GM12878 (cell line): ENCODE measurements around the gene PNMA1.

Source experiments
- CEBPB ChIP-seq, 2 experiments: fragments of 150-350 bp in 1 of 2; IDR thresholded peaks; 2 replicates each; pipeline ENCODE4 v1.6.1; 2012 to 2014; ENCODE audit warnings: low read depth in 2 of 2, low read length in 2 of 2, borderline replicate concordance in 1 of 2, inconsistent platforms in 1 of 2
- E2F4 ChIP-seq: IDR thresholded peaks from 2 replicates; pipeline ENCODE4 v1.6.1; 2012; ENCODE audit warnings: low read depth, low read length, improper control_type of control experiment
- EP300 ChIP-seq, 2 experiments: fragments of 150-350 bp in 1 of 2; IDR thresholded peaks; 2 replicates each; pipeline ENCODE4 v1.6.1; 2011 to 2012; ENCODE audit warnings: low read depth in 2 of 2, low read length in 2 of 2, borderline replicate concordance in 1 of 2, improper control_type of control experiment in 1 of 2, inconsistent platforms in 1 of 2; ENCODE audit not compliant: control insufficient read depth in 1 of 2
- EZH2 ChIP-seq: IDR thresholded peaks from 2 replicates; pipeline ENCODE4 v1.6.1; 2012; ENCODE audit warnings: low read depth, mild to moderate bottlenecking, control low read depth, inconsistent platforms, low read length, borderline replicate concordance; ENCODE audit not compliant: control insufficient read depth
- RAD51 ChIP-seq: fragments of 450-650 bp; IDR thresholded peaks from 2 replicates; pipeline ENCODE4 v1.6.1; 2016; ENCODE audit warnings: moderate library complexity, mild to moderate bottlenecking, inconsistent platforms

DNA sequence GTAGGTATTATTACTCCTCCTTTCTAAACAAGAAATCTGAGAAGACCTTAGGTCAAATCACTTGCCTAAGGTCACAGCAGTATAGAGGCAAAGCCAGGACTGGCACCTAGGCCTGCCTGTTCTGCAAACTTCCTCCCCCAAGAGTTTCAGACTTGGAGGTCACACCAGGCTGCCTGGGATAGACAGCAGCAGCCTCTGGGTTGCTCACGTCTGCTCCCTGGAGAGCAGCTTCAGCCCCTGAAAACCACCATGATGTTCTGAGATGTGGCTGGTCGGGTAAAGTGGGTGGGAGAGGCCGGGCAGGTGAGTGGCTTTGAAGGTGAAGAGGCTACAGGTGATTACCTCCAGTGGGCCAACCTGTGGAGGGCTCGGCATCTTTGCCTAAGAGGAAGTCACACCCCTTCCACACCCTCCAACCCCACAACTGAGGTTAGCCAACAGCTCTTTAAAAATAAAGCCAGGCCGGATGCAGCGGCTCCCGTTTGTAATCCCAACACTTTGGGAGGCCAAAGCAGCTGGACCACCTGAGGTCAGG, 37.0 kb upstream of the PNMA1 start:
- no peak for TF ChIP-seq E2F4
- no peak for TF ChIP-seq CEBPB (IDR thresholded peaks at IDR 0.05; ENCODE audit: borderline replicate concordance in 1 of 2, low read depth in 2 of 2, low read length in 2 of 2)
- no peak for TF ChIP-seq RAD51
- no peak for TF ChIP-seq EZH2
- no peak for TF ChIP-seq EP300 (IDR thresholded peaks at IDR 0.05; ENCODE audit: borderline replicate concordance in 1 of 2, control insufficient read depth in 1 of 2, low read depth in 2 of 2, low read length in 2 of 2)
